Endothelial cell of umbilical vein (primary cell): ENCODE measurements around the gene CEP350. TPM values are rescaled to one million over a fixed set of nuclear protein-coding genes. Genes with fewer than 3 reads are reported as not detected.

Experiments
- BruUV-seq: library from RNA; stranded (reverse); fragments of 400-500 nt; replicated peaks from 2 replicates; lab custom pipeline; 2021; lab: Mats Ljungman, UMichigan
- CTCF ChIA-PET: fragments of 300-600, 350-600 bp; sonication (Branson Sonifier 250); formaldehyde crosslinking; loops from one replicate; lab custom pipeline; 2021; ENCODE audit warnings: antibody characterized with exemption, inconsistent platforms; lab: Charles Lee
- POLR2A ChIA-PET: fragments of 300-600, 350-600 bp; sonication (Branson Sonifier 250); formaldehyde crosslinking; loops from one replicate; lab custom pipeline; 2021; ENCODE audit warnings: antibody characterized with exemption, inconsistent platforms; lab: Charles Lee
- DNase-seq: peaks from one replicate; pipeline ENCODE4 v3.0.0-alpha.2; 2011; ENCODE audit warnings: low read depth, low spot score
- FAIRE-seq: peaks from 2 replicates; lab custom pipeline; 2011; peaks lifted over from hg19 to GRCh38; lab: Jason Lieb, UNC
- H2AFZ ChIP-seq: 2 replicates; pipeline ENCODE4 v1.6.0; 2012; ENCODE audit warnings: low read depth, low read length, control low read depth, inconsistent platforms
- H3K27ac ChIP-seq: 2 replicates; pipeline ENCODE4 v1.5.1; 2011; ENCODE audit warnings: low read depth, mild to moderate bottlenecking, control low read depth, low read length, moderate library complexity; ENCODE audit not compliant: insufficient read depth
- H3K27me3 ChIP-seq, 2 experiments: 2 replicates each; pipeline versions ENCODE4 v1.6.0 to v1.6.1; 2011; ENCODE audit warnings: low read length in 2 of 2, mixed read lengths in 1 of 2; ENCODE audit not compliant: control insufficient read depth in 2 of 2, insufficient read depth in 2 of 2
- H3K36me3 ChIP-seq, 2 experiments: 2 replicates in 1 of 2; 3 replicates in 1 of 2; pipeline ENCODE4 v1.5.1; 2011; ENCODE audit warnings: low read length in 2 of 2, mild to moderate bottlenecking in 1 of 2, moderate library complexity in 1 of 2; ENCODE audit not compliant: control insufficient read depth in 2 of 2, insufficient read depth in 2 of 2; ENCODE audit errors: extremely low read depth in 1 of 2
- H3K4me1 ChIP-seq: 3 replicates; pipeline ENCODE4 v1.5.1; 2011; ENCODE audit warnings: mild to moderate bottlenecking, low read length; ENCODE audit not compliant: control insufficient read depth, insufficient read depth; ENCODE audit errors: extremely low read depth
- H3K4me2 ChIP-seq: 2 replicates; pipeline ENCODE4 v1.6.1; 2011; ENCODE audit warnings: low read length, control low read depth, mixed read lengths; ENCODE audit not compliant: insufficient read depth
- H3K4me3 ChIP-seq, 3 experiments: fragments of 200-600 bp in 1 of 3; sonication (generic), shearing (Covaris generic) in 1 of 3; replicated peaks in 1 of 3; 2 replicates each; pipeline ENCODE4 v1.5.1; 2011 to 2016; ENCODE audit warnings: control low read depth in 3 of 3, low read length in 3 of 3, mild to moderate bottlenecking in 2 of 3, inconsistent platforms in 1 of 3, low read depth in 1 of 3, moderate library complexity in 1 of 3; ENCODE audit not compliant: insufficient read depth in 1 of 3
- H3K79me2 ChIP-seq: 2 replicates; pipeline ENCODE4 v1.6.0; 2012; ENCODE audit warnings: low read length, inconsistent platforms; ENCODE audit not compliant: control insufficient read depth, insufficient read depth
- H3K9ac ChIP-seq: replicated peaks from 2 replicates; pipeline ENCODE3; 2011; ENCODE audit warnings: low read length, control low read depth; ENCODE audit not compliant: insufficient read depth; ENCODE audit errors: extremely low read depth
- H3K9me1 ChIP-seq: replicated peaks from 3 replicates; pipeline ENCODE4 v1.6.0; 2011; ENCODE audit warnings: mild to moderate bottlenecking, low read length; ENCODE audit not compliant: control insufficient read depth, insufficient read depth; ENCODE audit errors: extremely low read depth
- H3K9me3 ChIP-seq: replicated peaks from 2 replicates; pipeline ENCODE4 v1.5.1; 2012; ENCODE audit warnings: low read length, inconsistent platforms; ENCODE audit not compliant: control insufficient read depth, insufficient read depth
- H4K20me1 ChIP-seq: replicated peaks from 2 replicates; pipeline ENCODE3; 2011; ENCODE audit warnings: mild to moderate bottlenecking, low read length; ENCODE audit not compliant: control insufficient read depth, insufficient read depth; ENCODE audit errors: extremely low read depth
- CTCF ChIP-seq, 2 donors: IDR thresholded peaks; 1 replicate in 1 of 2; 2 replicates in 1 of 2; pipeline ENCODE4 v1.5.1; 2011; ENCODE audit warnings: low read length in 2 of 2, mild to moderate bottlenecking in 2 of 2, moderate library complexity in 2 of 2, control low read depth in 1 of 2, inconsistent platforms in 1 of 2, low read depth in 1 of 2; ENCODE audit not compliant: insufficient read depth in 1 of 2; ENCODE audit errors: extremely low read depth in 1 of 2
- EZH2 ChIP-seq: IDR thresholded peaks from 2 replicates; pipeline ENCODE4 v1.6.1; 2012; ENCODE audit warnings: borderline replicate concordance, low read depth, mild to moderate bottlenecking, moderate library complexity, low read length, inconsistent platforms; ENCODE audit not compliant: severe bottlenecking
- GATA2 ChIP-seq: IDR thresholded peaks from 2 replicates; pipeline ENCODE4 v1.7.0; 2011; ENCODE audit warnings: low read depth, mild to moderate bottlenecking, moderate library complexity, mixed read lengths, low read length; ENCODE audit not compliant: insufficient read length, insufficient read depth
- JUN ChIP-seq: IDR thresholded peaks from 2 replicates; pipeline ENCODE4 v1.6.1; 2011; ENCODE audit warnings: borderline replicate concordance, low read depth; ENCODE audit not compliant: insufficient read length, insufficient read depth
- MYC ChIP-seq: IDR thresholded peaks from one replicate; pipeline ENCODE4 v1.6.1; 2011; ENCODE audit warnings: mild to moderate bottlenecking, low read depth, low read length
- POLR2AphosphoS5 ChIP-seq: IDR thresholded peaks from 2 replicates; pipeline ENCODE4 v1.6.1; 2012; ENCODE audit warnings: low read depth, mild to moderate bottlenecking, control low read depth, low read length, moderate library complexity; ENCODE audit not compliant: insufficient read depth
- dilution Hi-C: fragments of 300-500 bp; cut with MboI; formaldehyde crosslinking; loops from one replicate; pipeline ENCODE4 v1.15.0; 2019; ENCODE audit warnings: low sequenced_read_pairs; ENCODE audit not compliant: extremely low pct_ligation_motif_present
- intact Hi-C: fragments of 100-400 bp; cut with micrococcal nuclease; formaldehyde crosslinking; loops from one replicate; pipeline ENCODE4 v1.10.0; 2022
- polyA plus RNA-seq, 4 experiments: library from polyadenylated mRNA; depleted of rRNA in 3 of 4; stranded (reverse) in 3 of 4; unstranded in 1 of 4; fragments of >200 nt; gene quantifications; 2 replicates each; pipeline versions ENCODE4 v1.2.1 to v1.2.3, GENCODE V29; 2011 to 2012; ENCODE audit warnings: missing spikeins in 1 of 4
- total RNA-seq: library from RNA; stranded (reverse); gene quantifications from 2 replicates; pipeline ENCODE4 v1.2.3, GENCODE V29; 2021

CEP350 gene
- total and polyA plus RNA-seq, 2 donors (not counting 3 experiments of a cell fraction or from before 2014, with no cell fraction given): 4.8 to 30.1 TPM

- H2AFZ ChIP-seq: no peak overlapping the region
- no peak overlapping the region for H3K9ac ChIP-seq
- H3K4me1 ChIP-seq: peaks cover 16% of the 10 kb centered on the region
- BruUV-seq: no TSS peak
- H3K36me3 ChIP-seq: peaks cover 0 to 8% of the 10 kb centered on the region in 2 experiments
- no peaks in the 10 kb centered on the region for H3K27me3 ChIP-seq
- CTCF ChIA-PET: interaction anchor here (2.2 kb wide), 1 partner anchor 16 kb away, joined by 5 read pairs; no protein-coding TSS in a partner anchor
- no peaks in the 10 kb centered on the region for H4K20me1 ChIP-seq
- no peak for FAIRE-seq
- TF ChIP-seq POLR2AphosphoS5: no peak
- no peak for TF ChIP-seq JUN
- no peak for TF ChIP-seq EZH2
- TF ChIP-seq CTCF (IDR thresholded peaks at IDR 0.05; ENCODE audit: extremely low read depth in 1 of 2, insufficient read depth in 1 of 2, low read depth in 1 of 2, low read length in 2 of 2): no peak
- no peak for TF ChIP-seq MYC
- no peak for TF ChIP-seq GATA2
- POLR2A ChIA-PET: no interaction called here
- intact Hi-C loops: no loop called here
- no peaks in the 10 kb centered on the region for H3K79me2 ChIP-seq
- H3K9me3 ChIP-seq: no peaks in the 10 kb centered on the region
- no peak overlapping the region for H3K4me2 ChIP-seq
- no peak overlapping the region for H3K4me3 ChIP-seq
- H3K27ac ChIP-seq: no peak overlapping the region
- no peak for DNase-seq
- no peaks in the 10 kb centered on the region for H3K9me1 ChIP-seq
- dilution Hi-C loops: no loop called here
Observed at GRCh38 chr1:180031664-180032063, 77.1 kb downstream of the CEP350 start.
